ENCODE results near the gene CORO6. TPM values are rescaled to one million over a fixed set of nuclear protein-coding genes. Genes with fewer than 3 reads are reported as not detected.

CORO6 gene
- total RNA-seq, 1 donor from 2014 or later = 0.82 TPM

- no peak for FAIRE-seq
- peak in 1 of 2 donors; percentile 78 for DNase-seq (ENCODE audit: low spot score in 2 of 2)
These were observed 8.2 kb downstream of the CORO6 start for GRCh38 chr17:29614349-29615047.

GRCh38 chr17:29613856-29614255 lies 8.9 kb downstream of the CORO6 start:
- no peak for DNase-seq (ENCODE audit: low spot score in 2 of 2)
- no peak for FAIRE-seq

- FAIRE-seq (no peak), DNase-seq (ENCODE audit: low spot score in 2 of 2) (peak; percentile 82 to 86)
These were observed 9.3 kb downstream of the CORO6 start for GRCh38 chr17:29613352-29613837.

GRCh38 chr17:29612404-29613280 lies 10.1 kb downstream of the CORO6 start:
- DNase-seq (ENCODE audit: low spot score in 2 of 2) (no peak), FAIRE-seq (no peak)

- FAIRE-seq = no peak
- no peak for DNase-seq (ENCODE audit: low spot score in 2 of 2)
These were observed 10.7 kb downstream of the CORO6 start for GRCh38 chr17:29612094-29612403.

- FAIRE-seq (no peak), DNase-seq (ENCODE audit: low spot score in 2 of 2) (no peak)
These were observed 11.2 kb downstream of the CORO6 start for GRCh38 chr17:29611351-29612093.

- DNase-seq (ENCODE audit: low spot score in 2 of 2) = no peak
- FAIRE-seq = no peak
These were observed 12.3 kb downstream of the CORO6 start for GRCh38 chr17:29610395-29610794.

- FAIRE-seq (no peak), DNase-seq (ENCODE audit: low spot score in 2 of 2) (no peak)
These were observed 13.7 kb downstream of the CORO6 start for GRCh38 chr17:29608986-29609385.

GRCh38 chr17:29607557-29608195 lies 15.0 kb downstream of the CORO6 start:
- DNase-seq (ENCODE audit: low spot score in 2 of 2) = no peak

GRCh38 chr17:29603109-29603674 lies 19.5 kb downstream of the CORO6 start:
- no peak for FAIRE-seq
- no peak for DNase-seq (ENCODE audit: low spot score in 2 of 2)

More at GRCh38 chr17:29607557-29608195, 15.0 kb downstream of the CORO6 start:
- FAIRE-seq = no peak

GRCh38 chr17:29597361-29598172 lies 25.1 kb downstream of the CORO6 start:
- FAIRE-seq (no peak), DNase-seq (ENCODE audit: low spot score in 2 of 2) (no peak)

GRCh38 chr17:29596811-29597210 lies 25.9 kb downstream of the CORO6 start:
- DNase-seq (ENCODE audit: low spot score in 2 of 2) (no peak), FAIRE-seq (no peak)

GRCh38 chr17:29595943-29596774 lies 26.6 kb downstream of the CORO6 start:
- FAIRE-seq = no peak
- no peak for DNase-seq (ENCODE audit: low spot score in 2 of 2)

GRCh38 chr17:29595107-29595942 lies 27.4 kb downstream of the CORO6 start:
- DNase-seq (ENCODE audit: low spot score in 2 of 2) (no peak), FAIRE-seq (no peak)

- FAIRE-seq (no peak), DNase-seq (ENCODE audit: low spot score in 2 of 2) (no peak)
These were observed 28.1 kb downstream of the CORO6 start for GRCh38 chr17:29594519-29595090.

- no peak for FAIRE-seq
- DNase-seq (ENCODE audit: low spot score in 2 of 2) = no peak
These were observed 28.9 kb downstream of the CORO6 start for GRCh38 chr17:29593591-29594518.

Measured in frontal cortex (tissue), 4 donors.